ENCODE data around the gene TMEM245. TPM values are rescaled to one million over a fixed set of nuclear protein-coding genes. Genes with fewer than 3 reads are reported as not detected.

Gene TMEM245
- total RNA-seq, 1 donor from 2014 or later = 43.8 TPM

GRCh38 chr9:109149089-109149488 lies 29.3 kb upstream of the TMEM245 start:
- TF ChIP-seq, protein P1, sequence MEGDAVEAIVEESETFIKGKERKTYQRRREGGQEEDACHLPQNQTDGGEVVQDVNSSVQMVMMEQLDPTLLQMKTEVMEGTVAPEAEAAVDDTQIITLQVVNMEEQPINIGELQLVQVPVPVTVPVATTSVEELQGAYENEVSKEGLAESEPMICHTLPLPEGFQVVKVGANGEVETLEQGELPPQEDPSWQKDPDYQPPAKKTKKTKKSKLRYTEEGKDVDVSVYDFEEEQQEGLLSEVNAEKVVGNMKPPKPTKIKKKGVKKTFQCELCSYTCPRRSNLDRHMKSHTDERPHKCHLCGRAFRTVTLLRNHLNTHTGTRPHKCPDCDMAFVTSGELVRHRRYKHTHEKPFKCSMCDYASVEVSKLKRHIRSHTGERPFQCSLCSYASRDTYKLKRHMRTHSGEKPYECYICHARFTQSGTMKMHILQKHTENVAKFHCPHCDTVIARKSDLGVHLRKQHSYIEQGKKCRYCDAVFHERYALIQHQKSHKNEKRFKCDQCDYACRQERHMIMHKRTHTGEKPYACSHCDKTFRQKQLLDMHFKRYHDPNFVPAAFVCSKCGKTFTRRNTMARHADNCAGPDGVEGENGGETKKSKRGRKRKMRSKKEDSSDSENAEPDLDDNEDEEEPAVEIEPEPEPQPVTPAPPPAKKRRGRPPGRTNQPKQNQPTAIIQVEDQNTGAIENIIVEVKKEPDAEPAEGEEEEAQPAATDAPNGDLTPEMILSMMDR (IDR thresholded peaks at IDR 0.05) = no peak
- Mint-ChIP-seq H3K27me3 (ENCODE audit: low read depth) (peaks cover 1% of the 10 kb centered on the region), H3K4me1 (ENCODE audit: low read depth) (peaks cover under 1% of the 10 kb centered on the region), H3K4me3 (ENCODE audit: unreplicated experiment) (no peak overlapping the region), H3K27ac (ENCODE audit: unreplicated experiment) (no peak overlapping the region), H3K36me3 (ENCODE audit: low read depth) (peaks cover 4% of the 10 kb centered on the region), H3K9me3 (ENCODE audit: low read depth) (peaks cover 11% of the 10 kb centered on the region)
- no peak for DNase-seq (ENCODE audit: low spot score)

- Mint-ChIP-seq H3K4me1 (ENCODE audit: low read depth) (peaks cover 4% of the 10 kb centered on the region), H3K36me3 (ENCODE audit: low read depth) (no peaks in the 10 kb centered on the region), H3K4me3 (ENCODE audit: unreplicated experiment) (no peak overlapping the region), H3K27me3 (ENCODE audit: low read depth) (peaks cover 1% of the 10 kb centered on the region), H3K9me3 (ENCODE audit: low read depth) (no peaks in the 10 kb centered on the region), H3K27ac (ENCODE audit: unreplicated experiment) (no peak overlapping the region)
- TF ChIP-seq, protein P1 (IDR thresholded peaks at IDR 0.05) = no peak
- no peak for DNase-seq (ENCODE audit: low spot score)
Observed at GRCh38 chr9:109145051-109145450, 25.3 kb upstream of the TMEM245 start.

DNA sequence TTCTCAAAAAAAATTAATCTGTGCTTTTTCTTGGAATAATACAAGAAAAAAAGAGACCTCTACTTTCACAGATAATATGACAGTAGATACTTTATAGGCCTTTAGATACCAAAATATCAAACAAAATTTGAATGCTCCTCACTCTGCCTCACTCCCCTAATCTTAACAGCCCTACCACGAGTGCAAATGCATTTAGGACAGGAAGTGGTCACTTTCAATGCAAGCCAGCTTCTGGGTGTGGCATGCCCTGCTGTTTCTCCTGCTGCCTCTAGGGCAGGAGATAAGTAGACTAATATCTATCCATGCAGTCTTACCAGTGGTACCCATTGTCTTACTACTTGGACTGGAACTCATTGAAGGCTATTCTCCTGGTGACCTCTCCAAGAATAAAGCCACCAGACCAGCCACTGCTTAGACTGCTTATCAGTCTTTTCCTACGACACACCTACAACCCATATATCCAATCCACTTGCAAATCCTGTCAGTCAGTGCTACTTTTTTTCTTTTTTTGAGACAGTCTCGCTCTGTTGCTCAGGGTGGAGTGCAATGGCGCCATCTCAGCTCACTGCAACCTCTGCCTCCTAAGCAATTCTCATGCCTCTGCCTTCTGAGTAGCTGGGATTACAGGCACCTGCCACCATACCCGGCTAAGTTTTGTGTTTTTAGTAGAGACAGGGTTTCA lies 24.3 kb upstream of the TMEM245 start:
- DNase-seq (ENCODE audit: low spot score) = no peak
- TF ChIP-seq, protein P1 (IDR thresholded peaks at IDR 0.05) = peak; percentile 54
- no peaks in the 10 kb centered on the region for H3K9me3 Mint-ChIP-seq (ENCODE audit: low read depth)
- no peak overlapping the region for H3K27ac Mint-ChIP-seq (ENCODE audit: unreplicated experiment)
- H3K27me3 Mint-ChIP-seq (ENCODE audit: low read depth) = peaks cover 1% of the 10 kb centered on the region
- H3K36me3 Mint-ChIP-seq (ENCODE audit: low read depth) = no peaks in the 10 kb centered on the region
- H3K4me1 Mint-ChIP-seq (ENCODE audit: low read depth) = peaks cover 4% of the 10 kb centered on the region
- no peak overlapping the region for H3K4me3 Mint-ChIP-seq (ENCODE audit: unreplicated experiment)

DNA sequence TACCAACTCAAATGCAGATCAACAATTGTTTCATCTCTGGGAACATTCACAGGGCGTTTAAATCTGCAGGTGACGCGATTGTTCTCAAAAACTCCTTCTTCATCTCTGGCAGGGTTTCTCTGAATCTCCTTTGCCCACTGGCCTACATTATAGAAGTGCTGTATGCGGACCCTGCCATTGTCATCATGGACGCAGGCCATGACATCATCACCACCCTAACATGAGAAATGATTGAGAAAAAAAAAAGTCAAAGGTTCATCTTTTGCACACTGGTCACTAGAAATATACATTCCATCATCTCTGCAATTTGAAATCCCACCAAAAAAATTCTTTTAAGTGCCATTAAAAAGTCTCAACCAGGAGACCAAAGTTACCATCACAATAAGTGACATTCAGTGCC lies 21.6 kb upstream of the TMEM245 start:
- no peak for DNase-seq (ENCODE audit: low spot score)
- Mint-ChIP-seq H3K9me3 (ENCODE audit: low read depth) (no peaks in the 10 kb centered on the region), H3K36me3 (ENCODE audit: low read depth) (no peaks in the 10 kb centered on the region), H3K4me3 (ENCODE audit: unreplicated experiment) (no peak overlapping the region), H3K27me3 (ENCODE audit: low read depth) (no peaks in the 10 kb centered on the region), H3K27ac (ENCODE audit: unreplicated experiment) (no peak overlapping the region), H3K4me1 (ENCODE audit: low read depth) (peaks cover 4% of the 10 kb centered on the region)
- TF ChIP-seq, protein P1 (IDR thresholded peaks at IDR 0.05) = no peak

DNA sequence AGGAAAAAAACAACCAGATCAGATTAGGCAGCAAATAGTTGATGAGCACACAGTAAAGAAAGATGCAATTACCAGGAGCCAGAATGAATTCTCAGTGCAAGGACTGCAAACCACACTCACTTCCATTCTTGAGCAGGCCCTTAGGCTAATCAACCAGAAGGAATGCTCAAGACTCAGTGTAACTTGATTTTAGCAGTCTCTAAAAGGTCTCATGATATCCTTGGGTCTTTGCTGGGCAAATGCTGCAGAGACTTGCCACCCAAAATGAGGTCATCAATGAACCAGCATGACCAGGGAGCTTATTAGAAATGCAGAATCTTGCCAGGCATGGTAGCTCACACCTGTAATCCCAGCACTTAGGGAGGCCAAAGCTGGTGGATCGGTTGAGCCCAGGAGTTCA lies 20.1 kb upstream of the TMEM245 start:
- TF ChIP-seq, protein P1 (IDR thresholded peaks at IDR 0.05) = no peak
- DNase-seq (ENCODE audit: low spot score) = no peak
- H3K9me3 Mint-ChIP-seq (ENCODE audit: low read depth) = no peaks in the 10 kb centered on the region
- no peaks in the 10 kb centered on the region for H3K27me3 Mint-ChIP-seq (ENCODE audit: low read depth)
- H3K4me3 Mint-ChIP-seq (ENCODE audit: unreplicated experiment) = no peak overlapping the region
- no peak overlapping the region for H3K27ac Mint-ChIP-seq (ENCODE audit: unreplicated experiment)
- H3K4me1 Mint-ChIP-seq (ENCODE audit: low read depth) = peaks cover 4% of the 10 kb centered on the region
- no peaks in the 10 kb centered on the region for H3K36me3 Mint-ChIP-seq (ENCODE audit: low read depth)
